Calu3 (cell line): ENCODE data around the gene STAT3. TPM values are rescaled to one million over a fixed set of nuclear protein-coding genes. Genes with fewer than 3 reads are reported as not detected.

Source experiments
- total RNA-seq: library from RNA; stranded (reverse); gene quantifications from 2 replicates; pipeline ENCODE4 v1.2.3, GENCODE V29; 2022

STAT3 gene
- total RNA-seq, 1 experiment from 2014 or later: 183 TPM

Other genes starting within 250 kb of the STAT3 start
- 284 and 315 TPM in 2 replicates for gene RAB5C, start 233.5 kb downstream of the STAT3 start, total RNA-seq
- not detected in 2 replicates for gene KCNH4, start 207.3 kb downstream of the STAT3 start, total RNA-seq
- not detected in 2 replicates for gene HCRT, start 203.0 kb downstream of the STAT3 start, total RNA-seq
- 37.4 and 42.7 TPM in 2 replicates for gene GHDC, start 193.9 kb downstream of the STAT3 start, total RNA-seq
- 45.4 and 45.8 TPM in 2 replicates for gene STAT5B, start 112.1 kb downstream of the STAT3 start, total RNA-seq
- gene STAT5A, start 99.9 kb downstream of the STAT3 start, total RNA-seq: 3.1 and 3.9 TPM in 2 replicates
- 4.0 and 6.7 TPM in 2 replicates for gene CAVIN1, start 34.8 kb upstream of the STAT3 start, total RNA-seq
- 140 and 141 TPM in 2 replicates for gene ATP6V0A1, start 70.4 kb upstream of the STAT3 start, total RNA-seq
- gene NAGLU, start 147.8 kb upstream of the STAT3 start, total RNA-seq: 53.8 and 59.1 TPM in 2 replicates
- 0.88 and 1.0 TPM in 2 replicates for gene HSD17B1, start 164.5 kb upstream of the STAT3 start, total RNA-seq
- 159 and 163 TPM in 2 replicates for gene COASY, start 173.7 kb upstream of the STAT3 start, total RNA-seq
- 65.0 and 69.8 TPM in 2 replicates for gene MLX, start 178.7 kb upstream of the STAT3 start, total RNA-seq
- gene PSMC3IP, start 189.3 kb upstream of the STAT3 start, total RNA-seq: 31.8 and 32.4 TPM in 2 replicates
- gene RETREG3, start 220.9 kb upstream of the STAT3 start, total RNA-seq: 71.2 and 80.6 TPM in 2 replicates
- 130 and 133 TPM in 2 replicates for gene TUBG1, start 221.2 kb upstream of the STAT3 start, total RNA-seq